ENCODE measurements around the gene TNFRSF1A. TPM values are rescaled to one million over a fixed set of nuclear protein-coding genes. Genes with fewer than 3 reads are reported as not detected.

The TNFRSF1A gene
- total and polyA plus RNA-seq, 2 donors from 2014 or later, result 99.6 to 186 TPM

DNA sequence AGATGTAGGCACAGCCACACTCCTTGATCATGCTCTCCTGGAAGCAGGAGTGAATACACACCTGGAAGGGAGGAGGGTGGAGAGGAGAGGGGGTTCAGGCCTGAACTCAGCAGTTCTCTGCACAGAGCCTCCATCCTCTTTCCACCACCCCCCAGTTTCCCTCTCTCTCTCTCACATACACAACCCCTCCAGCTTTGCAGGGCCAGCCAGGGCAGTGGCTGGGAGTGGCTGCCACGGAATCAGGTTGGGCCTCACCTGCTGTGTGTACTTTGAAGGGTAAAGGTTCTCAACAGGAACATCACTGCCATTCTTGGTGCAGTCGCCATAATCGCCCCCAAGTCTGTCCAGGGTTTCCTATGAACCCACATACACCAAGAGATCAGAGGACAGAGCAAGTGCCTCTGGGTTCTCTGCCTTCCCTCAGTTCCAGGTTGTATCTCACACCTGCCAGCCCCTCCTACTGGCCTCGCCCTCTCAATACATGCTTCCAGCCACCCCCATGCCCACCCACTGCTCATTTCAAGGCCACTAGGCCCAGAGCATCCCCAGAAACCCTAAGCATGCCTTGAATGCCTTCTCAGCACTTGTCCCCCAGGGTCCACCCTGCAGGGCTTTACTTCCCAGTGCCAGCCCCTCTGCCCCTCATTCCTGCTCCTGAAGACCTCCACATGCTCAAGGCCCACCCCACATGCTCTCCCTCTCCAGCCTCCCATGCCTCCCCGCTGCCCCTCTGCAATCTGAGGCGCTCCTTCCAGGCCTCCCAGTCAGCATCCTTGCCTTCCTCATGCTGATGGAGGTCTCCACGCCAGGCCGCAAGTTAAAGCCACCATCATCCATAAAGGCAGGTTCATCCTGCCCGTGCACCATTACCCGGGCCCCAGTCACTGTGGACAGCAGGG lies 12.9 kb upstream of the TNFRSF1A start:
- no peak overlapping the region for H3K9ac ChIP-seq (ENCODE audit: low read length in 3 of 3)
- H3K27ac ChIP-seq (ENCODE audit: low read depth in 2 of 2, low read length in 2 of 2), result no peak overlapping the region
- no peak overlapping the region for H3K4me3 ChIP-seq (ENCODE audit: low read length in 3 of 3)
- peaks cover 0 to 7% (median 0%) of the 10 kb centered on the region in 3 donors for H3K4me1 ChIP-seq (ENCODE audit: control insufficient read depth in 2 of 3, insufficient read depth in 2 of 3, low read depth in 1 of 3, low read length in 3 of 3)
- FAIRE-seq (no peak), DNase-seq (peak in 1 of 5 donors; percentile 62)
- no peaks in the 10 kb centered on the region for H3K27me3 ChIP-seq (ENCODE audit: control insufficient read depth, insufficient read depth, low read length)
- intact Hi-C loops (cut with DNase I), result no loop called here
- no peaks in the 10 kb centered on the region for H3K9me3 ChIP-seq (ENCODE audit: control insufficient read depth in 2 of 3, insufficient read depth in 1 of 3, low read length in 3 of 3)
- peaks cover 0 to 21% (median 11%) of the 10 kb centered on the region in 3 donors for H3K36me3 ChIP-seq (ENCODE audit: control insufficient read depth in 2 of 3, insufficient read depth in 3 of 3, low read length in 3 of 3)
- TF ChIP-seq, protein P1, sequence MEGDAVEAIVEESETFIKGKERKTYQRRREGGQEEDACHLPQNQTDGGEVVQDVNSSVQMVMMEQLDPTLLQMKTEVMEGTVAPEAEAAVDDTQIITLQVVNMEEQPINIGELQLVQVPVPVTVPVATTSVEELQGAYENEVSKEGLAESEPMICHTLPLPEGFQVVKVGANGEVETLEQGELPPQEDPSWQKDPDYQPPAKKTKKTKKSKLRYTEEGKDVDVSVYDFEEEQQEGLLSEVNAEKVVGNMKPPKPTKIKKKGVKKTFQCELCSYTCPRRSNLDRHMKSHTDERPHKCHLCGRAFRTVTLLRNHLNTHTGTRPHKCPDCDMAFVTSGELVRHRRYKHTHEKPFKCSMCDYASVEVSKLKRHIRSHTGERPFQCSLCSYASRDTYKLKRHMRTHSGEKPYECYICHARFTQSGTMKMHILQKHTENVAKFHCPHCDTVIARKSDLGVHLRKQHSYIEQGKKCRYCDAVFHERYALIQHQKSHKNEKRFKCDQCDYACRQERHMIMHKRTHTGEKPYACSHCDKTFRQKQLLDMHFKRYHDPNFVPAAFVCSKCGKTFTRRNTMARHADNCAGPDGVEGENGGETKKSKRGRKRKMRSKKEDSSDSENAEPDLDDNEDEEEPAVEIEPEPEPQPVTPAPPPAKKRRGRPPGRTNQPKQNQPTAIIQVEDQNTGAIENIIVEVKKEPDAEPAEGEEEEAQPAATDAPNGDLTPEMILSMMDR (IDR thresholded peaks at IDR 0.05; ENCODE audit: borderline replicate concordance, extremely low read depth, insufficient read depth), result no peak

DNA sequence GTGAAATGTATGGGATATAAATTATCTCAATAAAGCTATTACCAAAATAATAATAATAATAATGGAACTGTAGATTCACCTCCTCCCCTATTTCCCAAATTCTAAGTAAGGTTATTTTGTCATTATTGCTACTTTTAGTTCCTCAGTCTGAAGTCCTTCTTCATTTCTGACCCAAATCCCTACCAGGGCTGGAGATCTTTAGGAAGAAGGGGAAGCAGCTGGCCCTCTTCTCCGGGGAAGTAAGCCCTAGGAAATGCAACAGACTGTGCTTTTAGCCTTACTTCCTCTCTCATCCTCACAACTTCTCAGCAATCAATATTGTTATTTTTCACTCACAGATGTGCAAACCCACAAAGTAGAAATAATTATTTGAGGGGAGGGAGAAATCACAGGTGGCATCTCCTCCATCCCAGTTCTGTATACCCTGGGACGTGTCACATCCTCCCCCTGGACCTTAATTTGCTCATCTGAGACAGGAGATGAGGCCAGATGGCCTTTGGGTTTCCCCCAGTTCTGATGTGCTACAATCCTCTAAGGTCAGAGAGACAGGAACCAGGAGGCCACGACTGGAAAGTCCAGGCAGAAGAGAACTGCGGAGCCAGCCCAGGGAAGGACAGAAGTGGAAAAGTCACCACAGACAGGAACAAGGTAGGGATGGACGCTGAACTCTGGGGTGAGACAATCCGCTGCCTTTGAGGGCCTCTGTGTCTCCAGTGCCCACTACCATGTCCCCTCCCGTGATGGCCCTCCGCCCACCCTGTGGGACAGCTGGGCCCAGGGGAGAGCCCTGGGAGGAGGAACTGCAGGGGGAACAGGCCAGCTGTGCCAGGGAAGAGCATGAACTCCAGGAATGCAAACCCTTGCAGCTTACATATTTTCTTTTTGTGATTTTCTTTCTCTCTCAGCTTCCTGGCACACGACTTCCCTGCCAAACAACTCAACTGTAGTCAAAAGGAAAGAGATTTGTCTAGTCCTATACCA lies 10.6 kb upstream of the TNFRSF1A start:
- DNase-seq (peak in 2 of 5 donors; percentile 43 to 75), FAIRE-seq (no peak)
- Histone ChIP-seq H3K9ac (ENCODE audit: low read length in 3 of 3) (no peak overlapping the region), H3K36me3 (ENCODE audit: control insufficient read depth in 2 of 3, insufficient read depth in 3 of 3, low read length in 3 of 3) (peaks cover 0 to 18% (median 13%) of the 10 kb centered on the region in 3 donors), H3K4me1 (ENCODE audit: control insufficient read depth in 2 of 3, insufficient read depth in 2 of 3, low read depth in 1 of 3, low read length in 3 of 3) (peaks cover 0 to 11% (median 0%) of the 10 kb centered on the region in 3 donors), H3K27me3 (ENCODE audit: control insufficient read depth, insufficient read depth, low read length) (no peaks in the 10 kb centered on the region), H3K4me3 (ENCODE audit: low read length in 3 of 3) (no peak overlapping the region), H3K27ac (ENCODE audit: low read depth in 2 of 2, low read length in 2 of 2) (peak overlapping the region; percentile 16 to 40), H3K9me3 (ENCODE audit: control insufficient read depth in 2 of 3, insufficient read depth in 1 of 3, low read length in 3 of 3) (no peaks in the 10 kb centered on the region)
- TF ChIP-seq, protein P1 (IDR thresholded peaks at IDR 0.05; ENCODE audit: borderline replicate concordance, extremely low read depth, insufficient read depth), result no peak
- intact Hi-C loops (cut with DNase I), result no loop called here

DNA sequence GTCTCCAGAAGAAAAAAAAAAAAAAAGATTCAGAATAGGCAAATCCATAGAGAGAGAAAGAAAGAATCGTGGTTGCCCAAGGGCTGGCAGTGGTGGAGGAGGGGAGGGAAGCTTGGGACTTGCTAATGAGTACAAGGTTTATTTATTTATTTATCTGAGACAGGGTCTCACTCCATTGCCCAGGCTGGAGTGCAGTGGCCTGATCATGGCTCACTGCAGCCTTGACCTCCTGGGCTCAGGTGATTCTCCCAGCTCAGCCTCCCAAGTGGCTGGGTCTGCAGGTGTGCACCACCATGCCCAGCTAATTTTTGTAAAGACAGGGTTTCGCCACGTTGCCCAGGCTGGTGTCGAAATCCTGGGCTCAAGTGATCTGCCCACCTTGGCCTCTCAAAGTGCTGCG lies 9.7 kb upstream of the TNFRSF1A start:
- no peaks in the 10 kb centered on the region for H3K27me3 ChIP-seq (ENCODE audit: control insufficient read depth, insufficient read depth, low read length)
- TF ChIP-seq, protein P1 (IDR thresholded peaks at IDR 0.05; ENCODE audit: borderline replicate concordance, extremely low read depth, insufficient read depth), result no peak
- no peak overlapping the region for H3K4me3 ChIP-seq (ENCODE audit: low read length in 3 of 3)
- peaks cover 0 to 17% (median 13%) of the 10 kb centered on the region in 3 donors for H3K36me3 ChIP-seq (ENCODE audit: control insufficient read depth in 2 of 3, insufficient read depth in 3 of 3, low read length in 3 of 3)
- H3K9ac ChIP-seq (ENCODE audit: low read length in 3 of 3), result no peak overlapping the region
- DNase-seq, result peak in 1 of 5 donors; percentile 15
- H3K4me1 ChIP-seq (ENCODE audit: control insufficient read depth in 2 of 3, insufficient read depth in 2 of 3, low read depth in 1 of 3, low read length in 3 of 3), result peaks cover 0 to 19% (median 5%) of the 10 kb centered on the region in 3 donors
- no peak overlapping the region for H3K27ac ChIP-seq (ENCODE audit: low read depth in 2 of 2, low read length in 2 of 2)
- no peaks in the 10 kb centered on the region for H3K9me3 ChIP-seq (ENCODE audit: control insufficient read depth in 2 of 3, insufficient read depth in 1 of 3, low read length in 3 of 3)
- intact Hi-C loops (cut with DNase I), result no loop called here
- no peak for FAIRE-seq

Measured in kidney (tissue), 14 donors.